ENCODE data around the gene GPR87.

DNA sequence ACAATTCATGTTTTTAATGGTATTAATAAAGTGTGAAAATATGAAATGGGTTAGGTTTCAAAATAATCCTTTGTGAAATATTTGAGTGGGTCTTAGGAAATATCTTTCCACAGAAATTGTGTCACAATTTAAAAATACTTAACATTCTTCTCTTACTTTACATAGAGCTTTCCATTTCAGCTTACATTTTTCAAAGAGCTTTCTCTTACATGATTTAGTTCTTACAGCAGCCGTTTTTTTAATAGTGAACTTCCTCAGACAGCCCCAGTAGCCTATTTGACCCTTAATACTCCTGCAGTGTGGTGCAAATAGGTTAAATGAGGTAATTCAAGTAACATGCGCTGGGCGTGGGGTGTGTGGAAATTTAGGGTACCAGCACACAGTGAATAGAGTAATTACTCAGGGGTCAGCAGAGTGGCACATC is 46.1 kb upstream of the GPR87 start:
- TF ChIP-seq, protein P1, sequence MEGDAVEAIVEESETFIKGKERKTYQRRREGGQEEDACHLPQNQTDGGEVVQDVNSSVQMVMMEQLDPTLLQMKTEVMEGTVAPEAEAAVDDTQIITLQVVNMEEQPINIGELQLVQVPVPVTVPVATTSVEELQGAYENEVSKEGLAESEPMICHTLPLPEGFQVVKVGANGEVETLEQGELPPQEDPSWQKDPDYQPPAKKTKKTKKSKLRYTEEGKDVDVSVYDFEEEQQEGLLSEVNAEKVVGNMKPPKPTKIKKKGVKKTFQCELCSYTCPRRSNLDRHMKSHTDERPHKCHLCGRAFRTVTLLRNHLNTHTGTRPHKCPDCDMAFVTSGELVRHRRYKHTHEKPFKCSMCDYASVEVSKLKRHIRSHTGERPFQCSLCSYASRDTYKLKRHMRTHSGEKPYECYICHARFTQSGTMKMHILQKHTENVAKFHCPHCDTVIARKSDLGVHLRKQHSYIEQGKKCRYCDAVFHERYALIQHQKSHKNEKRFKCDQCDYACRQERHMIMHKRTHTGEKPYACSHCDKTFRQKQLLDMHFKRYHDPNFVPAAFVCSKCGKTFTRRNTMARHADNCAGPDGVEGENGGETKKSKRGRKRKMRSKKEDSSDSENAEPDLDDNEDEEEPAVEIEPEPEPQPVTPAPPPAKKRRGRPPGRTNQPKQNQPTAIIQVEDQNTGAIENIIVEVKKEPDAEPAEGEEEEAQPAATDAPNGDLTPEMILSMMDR (conservative IDR thresholded peaks at IDR 0.05; ENCODE audit: low read depth, low read length) = no peak
- TF ChIP-seq POLR2A (IDR thresholded peaks at IDR 0.05; ENCODE audit: low read depth, low read length) (no peak), BHLHE40 (IDR thresholded peaks at IDR 0.05; ENCODE audit: low read depth, low read length) (no peak), RAD21 (IDR thresholded peaks at IDR 0.05; ENCODE audit: low read length) (no peak), USF2 (IDR thresholded peaks at IDR 0.05; ENCODE audit: low read depth, low read length) (no peak), FOS (IDR thresholded peaks at IDR 0.05; ENCODE audit: low read depth, low read length) (no peak), MAFK (IDR thresholded peaks at IDR 0.05; ENCODE audit: low read depth, low read length) (no peak), CHD1 (IDR thresholded peaks at IDR 0.05; ENCODE audit: low read depth, low read length) (no peak), MXI1 (IDR thresholded peaks at IDR 0.05; ENCODE audit: borderline replicate concordance, low read depth, low read length) (no peak), SMC3 (IDR thresholded peaks at IDR 0.05; ENCODE audit: low read depth, low read length) (no peak)

All from IMR-90 (cell line).